ENCODE results near the gene DENND6B.
"Not testable (repeated sequence)": the region's sequence is repeated elsewhere in the genome, so short reads cannot be mapped to it uniquely, and the experiment has no call there.

The DENND6B gene
- long read RNA-seq, donor 1, result 0 reads
- long read RNA-seq, donor 2, result 0 reads
- long read RNA-seq, donor 3, result 0 reads
- long read RNA-seq, donor 4, result 0 reads
- long read RNA-seq, donor 5, result 0 reads
- long read RNA-seq, donor 6, full-length matches to known transcripts, result 1 of 1 reads
- long read RNA-seq, donor 6, partial matches to known transcripts, result 0 of 1 reads
- long read RNA-seq, donor 6, other reads (novel, unspliced or antisense), result 0 of 1 reads
- long read RNA-seq, donor 7, result 0 reads
- long read RNA-seq, donor 8, result 0 reads

DNA sequence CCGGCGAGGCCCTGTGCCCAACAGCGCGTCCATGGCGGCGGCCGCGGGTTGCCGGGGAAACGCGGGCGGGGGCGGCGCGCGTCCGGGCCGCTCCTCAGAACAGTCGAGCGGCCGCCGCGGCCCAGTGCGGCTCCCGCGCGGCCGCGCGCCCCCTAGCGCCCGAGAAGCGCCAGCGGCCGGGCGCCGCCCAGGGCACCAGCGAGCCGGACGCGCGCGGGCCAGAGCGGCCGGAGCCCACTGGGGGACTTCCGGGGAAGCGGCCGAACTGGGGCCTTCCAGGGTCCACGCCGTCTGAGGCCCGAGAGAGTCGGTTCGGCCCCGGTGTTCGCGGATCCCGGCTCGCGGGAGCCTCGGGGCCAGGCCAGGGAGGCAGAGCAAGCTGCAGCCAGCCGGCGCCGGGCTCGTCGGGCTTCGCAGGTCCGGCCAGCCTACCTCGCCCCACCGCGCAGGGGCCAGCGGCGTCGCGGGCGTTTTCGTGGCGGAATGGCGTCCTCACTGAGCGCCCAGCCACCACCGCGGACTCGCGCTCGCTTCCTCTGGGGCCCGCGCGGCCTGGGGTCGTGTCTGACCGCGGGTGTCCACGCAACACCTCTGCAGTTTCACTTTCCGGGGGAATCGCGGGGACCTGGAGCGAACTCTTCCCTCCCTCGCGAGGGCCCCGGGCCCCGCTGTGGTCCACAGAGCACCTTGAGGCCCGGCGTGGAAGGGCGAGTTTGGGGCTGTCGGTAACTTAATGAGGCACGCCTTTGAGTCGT, at the start of gene DENND6B:
Gene DENND6B, minus strand, starts transcription at position 57 of the 755 bp plus-strand sequence. Its CDS starts 24 bp downstream, at position 33.
- DNase-seq, result peak; percentile 95

- no peak for DNase-seq
Measured at GRCh38 chr22:50376085-50376651, 49.4 kb upstream of the DENND6B start.

GRCh38 chr22:50371101-50371648, 44.4 kb upstream of the DENND6B start:
- no peak for DNase-seq

DNA sequence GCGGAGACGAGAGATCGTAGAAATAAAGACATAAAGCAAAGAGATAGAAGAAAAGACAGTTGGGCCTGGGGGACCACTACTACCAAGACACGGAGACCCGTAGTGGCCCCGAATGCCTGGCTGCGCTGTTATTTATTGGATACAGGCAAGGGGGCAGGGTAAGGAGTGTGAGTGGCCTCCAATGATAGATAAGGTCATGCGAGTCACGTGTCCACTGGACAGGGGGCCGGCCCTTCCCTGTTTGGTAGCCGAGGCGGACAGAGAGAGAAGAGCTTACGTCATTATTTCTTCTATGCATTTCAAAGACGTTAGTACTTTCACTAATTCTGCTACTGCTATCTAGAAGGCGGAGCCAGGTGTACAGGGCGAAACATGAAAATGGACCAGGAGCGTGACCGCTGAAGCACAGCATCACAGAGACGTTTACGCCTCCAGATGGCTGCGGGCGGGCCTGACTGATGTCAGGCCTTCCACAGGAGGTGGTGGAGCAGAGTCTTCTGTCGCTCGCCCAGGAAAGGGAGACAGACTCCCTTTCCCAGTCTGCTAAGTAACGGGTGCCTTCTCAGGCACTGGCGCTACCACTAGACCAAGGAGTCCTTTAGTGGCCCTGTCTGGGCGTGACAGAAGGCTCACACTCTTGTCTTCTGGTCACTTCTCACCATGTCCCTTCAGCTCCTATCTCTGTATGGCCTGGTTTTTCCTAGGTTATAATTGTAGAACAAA, 41.1 kb upstream of the DENND6B start:
- no peak for DNase-seq

DNA sequence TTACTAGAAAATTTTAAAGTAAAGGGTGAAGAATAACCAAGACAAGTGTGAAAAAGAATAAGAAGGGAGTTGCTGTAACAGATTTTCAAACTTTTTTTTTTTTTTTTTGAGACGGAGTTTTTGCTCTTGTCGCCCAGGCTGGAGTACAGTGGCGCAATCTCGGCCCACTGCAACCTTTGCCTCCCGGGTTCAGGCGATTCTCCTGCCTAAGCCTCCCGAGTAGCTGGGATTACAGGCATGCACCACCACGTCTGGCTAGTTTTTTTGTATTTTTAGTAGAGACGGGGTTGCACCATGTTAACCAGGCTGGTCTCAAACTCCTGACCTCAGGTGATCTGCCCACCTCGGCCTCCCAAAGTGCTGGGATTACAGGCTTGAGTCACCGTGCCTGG, 37.0 kb upstream of the DENND6B start:
- DNase-seq, result not testable (repeated sequence)

- DNase-seq, result no peak
Measured at GRCh38 chr22:50363166-50363802, 36.5 kb upstream of the DENND6B start.

GRCh38 chr22:50361688-50362087, 34.9 kb upstream of the DENND6B start:
- no peak for DNase-seq

- DNase-seq, result no peak
Measured at GRCh38 chr22:50361222-50361621, 34.4 kb upstream of the DENND6B start.

DNA sequence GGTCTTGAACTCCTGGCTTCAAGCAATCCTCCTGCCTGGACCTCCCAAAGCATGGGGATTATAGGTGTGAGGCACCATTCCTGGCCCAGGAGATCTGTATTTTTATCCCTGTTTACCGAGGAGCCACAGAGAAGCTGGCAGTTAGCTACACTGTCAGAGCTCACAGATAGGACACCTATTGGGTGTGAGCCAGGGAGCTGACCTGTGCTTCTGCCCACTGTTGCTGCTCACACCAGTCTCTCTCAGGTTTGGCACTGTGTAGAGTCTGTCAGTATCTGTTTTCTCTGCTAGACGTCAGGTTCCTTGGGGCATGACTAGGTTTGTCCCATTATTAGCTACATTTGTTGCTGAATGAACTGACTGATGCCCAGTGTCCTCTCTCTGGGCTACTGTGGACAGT, 33.8 kb upstream of the DENND6B start:
- no peak for DNase-seq

- no peak for DNase-seq
Measured at GRCh38 chr22:50357756-50358155, 30.9 kb upstream of the DENND6B start.

- no peak for DNase-seq
Measured at GRCh38 chr22:50357222-50357621, 30.4 kb upstream of the DENND6B start.

- no peak for DNase-seq
Measured at GRCh38 chr22:50356186-50356585, 29.4 kb upstream of the DENND6B start.

DNA sequence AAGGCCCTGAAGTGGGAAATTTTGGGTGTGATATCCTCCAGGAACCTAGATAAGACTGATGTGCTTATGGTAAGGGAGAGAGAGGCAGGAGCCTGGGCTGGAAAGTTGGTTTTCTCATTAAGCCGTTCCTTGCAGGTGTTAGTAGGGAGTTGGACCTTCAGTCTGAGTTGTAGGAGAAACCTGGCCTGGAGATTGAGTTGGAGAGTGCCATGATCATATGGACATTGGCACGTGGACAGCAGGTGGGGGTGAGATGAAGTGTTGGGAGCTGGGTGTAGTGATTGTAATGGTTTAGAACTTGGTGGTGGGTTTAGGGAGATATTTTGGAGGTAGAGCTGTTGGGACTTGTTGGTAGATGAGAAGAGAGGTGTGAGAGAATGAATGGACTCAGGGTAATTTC, 21.2 kb upstream of the DENND6B start:
- no peak for DNase-seq

GRCh38 chr22:50347157-50347556, 20.3 kb upstream of the DENND6B start:
- no peak for DNase-seq

DNA sequence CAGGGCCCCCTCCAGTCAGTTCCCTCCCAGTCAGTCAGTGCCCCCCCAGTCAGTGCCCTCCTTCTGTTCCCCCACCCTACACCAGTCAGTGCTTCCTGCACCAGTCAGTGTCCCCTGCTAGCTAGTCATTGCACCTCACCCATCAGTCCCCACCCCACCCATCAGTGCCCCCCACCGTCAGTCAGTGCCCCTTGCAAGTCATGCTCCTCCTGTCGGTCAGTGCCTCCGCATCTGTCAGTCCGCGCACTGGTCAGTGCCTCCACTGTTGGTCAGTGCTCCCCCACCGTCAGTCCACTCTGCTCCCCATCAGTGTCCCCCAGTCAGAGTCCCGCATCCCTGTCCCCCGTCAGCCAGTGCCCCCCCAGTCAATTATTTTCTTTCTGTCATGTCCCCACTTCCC, 19.7 kb upstream of the DENND6B start:
- no peak for DNase-seq

- no peak for DNase-seq
Measured at GRCh38 chr22:50343541-50343935, 16.7 kb upstream of the DENND6B start.

DNA sequence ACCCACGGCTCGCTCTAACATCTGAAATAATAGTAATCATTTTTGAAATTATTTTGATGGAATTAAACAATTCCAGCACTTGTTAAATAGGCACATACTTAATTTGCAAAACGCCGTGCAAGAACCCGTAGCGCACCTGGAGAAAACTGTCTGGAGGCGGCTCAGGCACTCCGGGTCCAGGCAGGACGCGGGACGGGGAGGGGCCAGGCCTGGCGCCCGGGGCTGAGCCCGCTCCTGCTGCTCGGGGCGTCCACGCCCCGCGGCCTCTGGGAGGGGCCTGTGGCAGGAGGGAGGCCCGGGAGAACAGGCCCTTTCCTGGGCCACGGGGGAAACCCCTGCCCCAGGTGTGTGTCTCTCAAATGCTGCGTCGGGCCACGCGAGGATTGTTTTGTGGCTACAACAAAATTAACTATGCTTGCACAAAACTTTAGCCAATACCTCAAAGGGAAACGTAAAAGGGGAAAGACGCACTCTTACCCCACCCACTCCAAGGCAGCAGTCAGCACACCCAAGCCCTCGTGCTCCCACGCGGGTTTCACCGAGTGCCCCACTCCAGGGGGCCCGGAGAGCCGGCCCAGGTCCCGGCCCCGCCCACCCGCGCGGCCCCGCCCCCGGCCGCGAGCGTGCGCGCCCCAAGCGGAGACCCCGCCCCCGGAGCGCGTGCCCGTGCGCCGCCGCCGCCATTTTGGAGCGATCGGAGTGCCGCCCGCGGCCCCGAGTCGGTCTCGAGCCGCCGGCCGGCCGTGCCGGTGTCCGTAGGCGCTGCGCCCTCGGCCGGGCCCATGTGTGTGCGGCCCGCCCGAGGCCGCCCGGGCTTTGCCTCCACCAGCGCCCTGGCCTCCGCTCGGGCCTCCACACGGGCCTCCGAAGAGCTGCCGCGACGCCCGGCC, 16.1 kb upstream of the DENND6B start, which contains the start of gene PPP6R2:
Gene PPP6R2, plus strand, starts transcription at position 677 of the 890 bp plus-strand sequence. CDS start 50,582 bp downstream, outside the sequence.
- DNase-seq, result peak; percentile 70

- peak; percentile 82 for DNase-seq
Measured at GRCh38 chr22:50341977-50342650, 15.3 kb upstream of the DENND6B start.

DNA sequence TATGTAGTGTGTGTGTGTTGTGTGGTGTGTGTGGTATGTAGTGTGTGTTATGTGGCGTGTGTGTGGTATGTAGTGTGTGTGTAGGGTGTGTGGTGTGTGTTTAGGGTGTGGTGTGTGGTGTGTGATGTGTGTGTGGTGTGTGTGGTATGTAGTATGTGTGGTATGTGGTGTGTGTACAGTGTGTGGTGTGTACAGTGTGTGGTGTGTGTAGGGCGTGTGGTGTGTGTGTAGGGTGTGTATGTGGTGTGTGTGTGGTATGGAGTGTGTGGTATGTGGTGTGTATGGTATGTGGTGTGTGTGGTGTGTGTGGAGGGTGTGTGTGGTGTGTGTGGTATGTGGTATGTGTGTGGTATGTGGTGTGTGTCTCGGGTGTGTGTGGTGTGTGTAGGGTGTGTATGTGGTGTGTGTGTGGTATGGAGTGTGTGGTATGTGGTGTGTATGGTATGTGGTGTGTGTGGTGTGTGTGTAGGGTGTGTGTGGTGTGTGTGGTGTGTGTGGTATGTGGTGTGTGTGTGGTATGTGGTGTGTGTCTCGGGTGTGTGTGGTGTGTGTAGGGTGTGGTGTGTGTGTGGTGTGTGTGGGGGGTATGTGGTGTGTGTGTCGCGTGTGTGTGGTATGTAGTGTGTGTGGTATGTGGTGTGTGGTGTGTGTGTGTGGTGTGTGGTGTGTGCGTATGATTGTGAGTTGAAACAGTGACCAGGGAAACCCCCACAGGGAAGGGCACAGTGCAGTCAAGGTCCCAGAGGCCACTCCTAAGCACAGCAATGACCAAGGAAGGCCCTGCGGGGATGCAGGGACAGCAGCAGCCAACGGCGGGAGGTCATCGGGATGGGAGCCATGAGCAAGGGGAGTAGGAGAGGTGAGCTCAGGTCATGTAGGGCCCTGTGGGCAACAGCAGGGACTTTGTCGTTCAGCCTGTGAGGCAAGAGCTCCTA, 13.4 kb upstream of the DENND6B start:
- no peak for DNase-seq

Measured in right kidney (tissue), 9 donors.